ENCODE measurements around the gene C14orf119. TPM values are rescaled to one million over a fixed set of nuclear protein-coding genes. Genes with fewer than 3 reads are reported as not detected.

C14orf119 gene
- total RNA-seq, 1 experiment from 2014 or later: 65.1 TPM

- WGBS (ENCODE audit: extremely low coverage, insufficient read length, low lambda C conversion rate): no CpG with 5 or more reads among the region's 2 CpGs
- Histone ChIP-seq H3K14ac (ENCODE audit: insufficient read depth, low read length) (no peak overlapping the region), H2BK5ac (ENCODE audit: insufficient read length, low read length) (no peak overlapping the region), H2BK120ac (ENCODE audit: low read depth, low read length, poor library complexity, severe bottlenecking) (no peak overlapping the region), H3K27me3 (ENCODE audit: insufficient read depth, low read length) (no peaks in the 10 kb centered on the region), H4K20me1 (ENCODE audit: control insufficient read depth, insufficient read depth, insufficient read length) (no peaks in the 10 kb centered on the region), H3K79me2 (ENCODE audit: insufficient read depth, low read length) (peaks cover under 1% of the 10 kb centered on the region; the same call in 1 of the 2 replicates), H3K9me3 (ENCODE audit: control insufficient read depth, low read depth, low read length) (no peaks in the 10 kb centered on the region), H3K79me1 (ENCODE audit: insufficient read depth, low read depth, low read length, poor library complexity, severe bottlenecking) (no peaks in the 10 kb centered on the region), H2BK12ac (ENCODE audit: insufficient read length, low read depth, low read length) (no peak overlapping the region), H4K5ac (ENCODE audit: insufficient read length, low read depth, low read length) (no peak overlapping the region), H3T11ph (ENCODE audit: low read length) (no peak overlapping the region), H3K4me2 (ENCODE audit: insufficient read depth, insufficient read length, low read length) (no peak overlapping the region), H3K18ac (ENCODE audit: insufficient read length, low read depth, low read length) (no peak overlapping the region), H2BK15ac (ENCODE audit: low read depth, low read length) (no peak overlapping the region), H4K8ac (replicated peaks; ENCODE audit: insufficient read length, low read depth, low read length) (no peak overlapping the region), H3K4me1 (ENCODE audit: insufficient read depth, low read length) (no peaks in the 10 kb centered on the region; the same call in 1 of the 2 replicates), H4K91ac (ENCODE audit: insufficient read length, low read depth, low read length) (no peak overlapping the region), H2BK20ac (ENCODE audit: low read depth, low read length, poor library complexity, severe bottlenecking) (no peak overlapping the region), H3K23ac (ENCODE audit: insufficient read length, low read depth, low read length) (no peak overlapping the region), H3K4ac (ENCODE audit: low read depth, low read length) (no peak overlapping the region), H3K23me2 (ENCODE audit: insufficient read length, low read depth, low read length, poor library complexity, severe bottlenecking) (no peaks in the 10 kb centered on the region), H3K9ac (ENCODE audit: extremely low read depth, insufficient read length, low read length) (no peak overlapping the region), H3K27ac (ENCODE audit: insufficient read length, low read depth, low read length) (no peak overlapping the region), H3K56ac (ENCODE audit: insufficient read length, low read depth, low read length) (no peak overlapping the region), H2AFZ (ENCODE audit: low read length) (no peak overlapping the region), H2AK5ac (ENCODE audit: insufficient read length, low read length) (no peak overlapping the region)
- H3K27ac Mint-ChIP-seq: no peak overlapping the region
- H3K4me1 Mint-ChIP-seq: peaks cover 45 to 58% of the 10 kb centered on the region in 2 experiments
- H3K36me3 Mint-ChIP-seq (ENCODE audit: insufficient read depth in 1 of 3, low read depth in 3 of 3): peaks cover 4 to 14% (median 12%) of the 10 kb centered on the region in 3 experiments; a peak in 6 of 7 replicates
- no peak overlapping the region for H3K4me3 Mint-ChIP-seq
- TF ChIP-seq, protein P1, sequence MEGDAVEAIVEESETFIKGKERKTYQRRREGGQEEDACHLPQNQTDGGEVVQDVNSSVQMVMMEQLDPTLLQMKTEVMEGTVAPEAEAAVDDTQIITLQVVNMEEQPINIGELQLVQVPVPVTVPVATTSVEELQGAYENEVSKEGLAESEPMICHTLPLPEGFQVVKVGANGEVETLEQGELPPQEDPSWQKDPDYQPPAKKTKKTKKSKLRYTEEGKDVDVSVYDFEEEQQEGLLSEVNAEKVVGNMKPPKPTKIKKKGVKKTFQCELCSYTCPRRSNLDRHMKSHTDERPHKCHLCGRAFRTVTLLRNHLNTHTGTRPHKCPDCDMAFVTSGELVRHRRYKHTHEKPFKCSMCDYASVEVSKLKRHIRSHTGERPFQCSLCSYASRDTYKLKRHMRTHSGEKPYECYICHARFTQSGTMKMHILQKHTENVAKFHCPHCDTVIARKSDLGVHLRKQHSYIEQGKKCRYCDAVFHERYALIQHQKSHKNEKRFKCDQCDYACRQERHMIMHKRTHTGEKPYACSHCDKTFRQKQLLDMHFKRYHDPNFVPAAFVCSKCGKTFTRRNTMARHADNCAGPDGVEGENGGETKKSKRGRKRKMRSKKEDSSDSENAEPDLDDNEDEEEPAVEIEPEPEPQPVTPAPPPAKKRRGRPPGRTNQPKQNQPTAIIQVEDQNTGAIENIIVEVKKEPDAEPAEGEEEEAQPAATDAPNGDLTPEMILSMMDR (conservative IDR thresholded peaks at IDR 0.05): no peak
- DNase-seq: no peak
- no peaks in the 10 kb centered on the region for H3K9me3 Mint-ChIP-seq
- peaks cover 27% of the 10 kb centered on the region for H3K27me3 Mint-ChIP-seq (ENCODE audit: low read depth)
Measured at GRCh38 chr14:23102801-23103200, 7.5 kb downstream of the C14orf119 start.

Data from H9 (cell line).